Tibial nerve (tissue), 4 donors: ENCODE measurements around the gene GDF15.

Experiments
- EP300 ChIP-seq, 2 donors: sonication (generic); formaldehyde crosslinking; IDR thresholded peaks; one replicate each; pipeline ENCODE4 v1.6.1; 2017; ENCODE audit warnings: antibody characterized with exemption in 2 of 2, mild to moderate bottlenecking in 1 of 2
- POLR2A ChIP-seq, 2 donors: fragments of 450-650 bp; IDR thresholded peaks; one replicate each; pipeline ENCODE4 v1.6.1; 2017; ENCODE audit warnings: antibody characterized with exemption in 2 of 2, mild to moderate bottlenecking in 2 of 2, moderate library complexity in 2 of 2
- TF ChIP-seq, protein P1 (sequence below), 5 experiments: fragments of 200-600 bp in 3 of 5; fragments of 450-650 bp in 2 of 5; sonication (generic) in 3 of 5; IDR thresholded peaks; one replicate each; pipeline ENCODE4 v1.5.1; 2016 to 2019; ENCODE audit warnings: antibody characterized with exemption in 5 of 5, mild to moderate bottlenecking in 3 of 5, moderate library complexity in 2 of 5

DNA sequence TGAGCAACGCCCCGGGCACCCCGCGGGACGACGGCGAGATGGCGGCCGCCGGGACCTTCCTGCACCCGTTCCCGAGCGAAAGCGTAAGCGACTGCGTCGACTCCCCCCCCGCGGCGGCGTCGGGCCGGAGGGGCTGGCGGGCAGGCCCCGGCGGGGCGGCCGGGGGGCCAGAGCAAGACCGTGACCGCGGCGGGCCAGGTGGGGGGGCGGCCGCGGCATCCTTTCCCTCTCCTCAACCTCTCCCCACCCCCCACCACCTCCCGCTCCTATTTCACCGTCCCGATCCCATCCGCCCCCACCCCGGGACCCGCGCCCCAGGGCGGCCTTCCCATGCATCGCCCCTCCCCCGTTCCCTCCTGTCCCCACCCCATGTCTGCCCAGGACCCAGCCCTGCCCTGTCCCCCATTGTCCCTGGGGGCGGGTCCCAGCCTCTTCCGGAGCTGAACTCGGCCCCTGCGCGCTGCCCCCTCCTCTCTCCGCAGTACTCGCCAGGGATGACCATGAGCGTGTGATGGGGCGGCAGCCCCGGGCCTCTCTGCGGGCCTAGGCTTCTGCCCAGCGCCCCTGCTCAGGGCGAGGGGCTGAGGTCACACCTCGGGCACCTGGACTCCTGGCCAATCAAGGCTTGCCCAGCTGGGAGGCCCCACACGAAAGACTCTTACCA is 47.9 kb downstream of the GDF15 start:
- TF ChIP-seq, protein P1, sequence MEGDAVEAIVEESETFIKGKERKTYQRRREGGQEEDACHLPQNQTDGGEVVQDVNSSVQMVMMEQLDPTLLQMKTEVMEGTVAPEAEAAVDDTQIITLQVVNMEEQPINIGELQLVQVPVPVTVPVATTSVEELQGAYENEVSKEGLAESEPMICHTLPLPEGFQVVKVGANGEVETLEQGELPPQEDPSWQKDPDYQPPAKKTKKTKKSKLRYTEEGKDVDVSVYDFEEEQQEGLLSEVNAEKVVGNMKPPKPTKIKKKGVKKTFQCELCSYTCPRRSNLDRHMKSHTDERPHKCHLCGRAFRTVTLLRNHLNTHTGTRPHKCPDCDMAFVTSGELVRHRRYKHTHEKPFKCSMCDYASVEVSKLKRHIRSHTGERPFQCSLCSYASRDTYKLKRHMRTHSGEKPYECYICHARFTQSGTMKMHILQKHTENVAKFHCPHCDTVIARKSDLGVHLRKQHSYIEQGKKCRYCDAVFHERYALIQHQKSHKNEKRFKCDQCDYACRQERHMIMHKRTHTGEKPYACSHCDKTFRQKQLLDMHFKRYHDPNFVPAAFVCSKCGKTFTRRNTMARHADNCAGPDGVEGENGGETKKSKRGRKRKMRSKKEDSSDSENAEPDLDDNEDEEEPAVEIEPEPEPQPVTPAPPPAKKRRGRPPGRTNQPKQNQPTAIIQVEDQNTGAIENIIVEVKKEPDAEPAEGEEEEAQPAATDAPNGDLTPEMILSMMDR (IDR thresholded peaks at IDR 0.05): no peak
- TF ChIP-seq POLR2A (IDR thresholded peaks at IDR 0.05) (no peak), EP300 (IDR thresholded peaks at IDR 0.05) (no peak)
